GM18498 (cell line): ENCODE measurements around the gene ITGA1.
A peak's percentile ranks its signal among the peaks of the same experiment; 100 is the strongest.

Experiments
- ATAC-seq: cut with Tn5 transposase; IDR thresholded peaks from one replicate; pipeline ENCODE4 v1.9.1; 2021; ENCODE audit warnings: mild to moderate bottlenecking, moderate library complexity; ENCODE audit not compliant: unreplicated experiment

ITGA1 gene

GRCh38 chr5:52989781-52990527 lies 202.2 kb downstream of the ITGA1 start:
- ATAC-seq = peak; percentile 33

- no peak for ATAC-seq
Observed at GRCh38 chr5:52990528-52990925, 202.8 kb downstream of the ITGA1 start.

GRCh38 chr5:52993367-52993766 lies 205.7 kb downstream of the ITGA1 start:
- no peak for ATAC-seq

GRCh38 chr5:52994266-52994665 lies 206.6 kb downstream of the ITGA1 start:
- ATAC-seq = no peak

GRCh38 chr5:52995095-52995494 lies 207.4 kb downstream of the ITGA1 start:
- ATAC-seq = peak; percentile 44

GRCh38 chr5:52995914-52996313 lies 208.2 kb downstream of the ITGA1 start:
- ATAC-seq = no peak

GRCh38 chr5:52996979-52997378 lies 209.3 kb downstream of the ITGA1 start:
- no peak for ATAC-seq

- ATAC-seq = no peak
Observed at GRCh38 chr5:52997424-52997823, 209.7 kb downstream of the ITGA1 start.

- ATAC-seq = peak; percentile 68
Observed at GRCh38 chr5:52998552-52999313, 211.0 kb downstream of the ITGA1 start.

DNA sequence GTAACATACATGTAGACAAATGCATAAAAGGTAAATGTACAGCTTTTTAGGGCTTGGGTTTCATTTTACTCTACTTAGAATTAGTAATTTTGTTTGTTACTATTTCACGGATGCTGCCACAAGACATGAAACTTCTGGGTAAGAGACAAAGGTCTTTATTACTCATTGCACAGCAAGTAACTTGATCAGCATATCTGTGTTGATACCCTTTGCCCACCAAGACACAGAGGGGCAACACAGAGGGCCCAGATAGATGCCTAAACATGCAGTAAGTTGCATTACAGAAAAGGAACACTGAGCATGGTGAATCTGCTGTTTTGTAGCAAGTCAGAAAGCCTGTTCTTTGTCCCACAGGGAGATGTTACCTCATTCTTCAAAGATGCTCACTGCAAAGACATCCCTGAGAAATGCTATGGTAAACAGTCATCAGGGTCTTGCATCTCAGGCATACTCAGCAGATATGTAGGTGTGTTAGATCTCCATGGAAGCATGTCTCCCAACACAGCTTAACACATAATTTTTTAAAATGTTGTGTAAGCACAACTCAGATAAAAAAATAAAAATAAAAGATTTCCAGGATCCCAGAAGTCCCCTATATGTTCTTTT lies 211.7 kb downstream of the ITGA1 start:
- peak; percentile 34 for ATAC-seq

DNA sequence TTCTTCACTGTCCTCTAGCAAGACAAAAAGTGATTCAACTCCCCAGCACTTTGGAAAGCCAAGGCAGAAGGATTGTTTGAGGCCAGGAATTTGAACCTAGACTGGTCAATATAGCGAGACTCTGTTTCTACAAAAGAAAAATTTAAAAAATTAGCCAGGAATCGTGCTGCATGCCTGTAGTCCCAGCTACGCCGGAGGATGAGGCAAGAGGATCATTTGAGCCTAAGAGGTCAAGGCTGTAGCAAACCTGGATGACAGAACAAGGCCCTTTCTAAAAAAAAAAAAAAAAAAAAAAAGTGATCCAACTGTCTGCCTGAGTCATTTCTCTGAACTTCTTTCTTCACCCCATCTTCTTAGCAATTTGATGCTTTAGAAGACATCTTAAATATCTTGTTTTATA lies 213.8 kb downstream of the ITGA1 start:
- no peak for ATAC-seq

DNA sequence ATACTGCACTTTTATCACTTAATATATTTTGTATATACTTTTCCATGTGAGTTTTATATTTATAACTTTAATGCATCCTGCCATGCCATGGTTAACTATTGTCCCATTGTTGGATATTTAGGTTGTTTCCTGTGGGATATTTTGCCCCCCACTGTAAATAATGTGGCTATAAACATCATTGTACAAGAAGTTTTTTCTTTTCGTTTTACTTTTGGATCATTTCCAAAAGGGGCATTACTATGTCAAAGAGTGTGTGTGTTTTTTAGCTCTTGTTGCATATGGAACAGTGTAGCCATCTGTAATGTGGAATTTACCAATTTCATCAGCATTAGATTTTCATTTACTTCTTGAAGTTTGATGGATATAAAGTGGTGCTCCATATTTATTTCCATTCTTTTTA lies 214.8 kb downstream of the ITGA1 start:
- ATAC-seq = no peak

DNA sequence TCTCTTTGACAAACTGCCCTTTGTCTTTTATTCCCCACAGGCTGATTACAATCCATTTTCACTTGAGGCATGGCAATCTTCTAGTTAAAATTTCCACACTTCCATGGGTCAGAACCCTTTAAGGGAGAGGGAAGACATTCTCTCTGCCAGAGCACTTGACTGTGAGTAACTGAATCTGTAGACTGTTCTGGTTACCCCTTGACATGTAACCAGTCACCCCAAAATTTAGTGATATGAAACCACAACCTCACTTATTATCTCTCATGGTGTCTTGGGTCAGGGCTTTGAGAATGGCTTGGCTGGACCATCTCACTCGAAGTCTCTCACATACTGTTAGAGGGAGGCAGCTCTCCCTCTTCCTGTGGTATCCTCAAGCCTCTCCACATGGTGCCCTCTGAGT lies 215.4 kb downstream of the ITGA1 start:
- no peak for ATAC-seq

DNA sequence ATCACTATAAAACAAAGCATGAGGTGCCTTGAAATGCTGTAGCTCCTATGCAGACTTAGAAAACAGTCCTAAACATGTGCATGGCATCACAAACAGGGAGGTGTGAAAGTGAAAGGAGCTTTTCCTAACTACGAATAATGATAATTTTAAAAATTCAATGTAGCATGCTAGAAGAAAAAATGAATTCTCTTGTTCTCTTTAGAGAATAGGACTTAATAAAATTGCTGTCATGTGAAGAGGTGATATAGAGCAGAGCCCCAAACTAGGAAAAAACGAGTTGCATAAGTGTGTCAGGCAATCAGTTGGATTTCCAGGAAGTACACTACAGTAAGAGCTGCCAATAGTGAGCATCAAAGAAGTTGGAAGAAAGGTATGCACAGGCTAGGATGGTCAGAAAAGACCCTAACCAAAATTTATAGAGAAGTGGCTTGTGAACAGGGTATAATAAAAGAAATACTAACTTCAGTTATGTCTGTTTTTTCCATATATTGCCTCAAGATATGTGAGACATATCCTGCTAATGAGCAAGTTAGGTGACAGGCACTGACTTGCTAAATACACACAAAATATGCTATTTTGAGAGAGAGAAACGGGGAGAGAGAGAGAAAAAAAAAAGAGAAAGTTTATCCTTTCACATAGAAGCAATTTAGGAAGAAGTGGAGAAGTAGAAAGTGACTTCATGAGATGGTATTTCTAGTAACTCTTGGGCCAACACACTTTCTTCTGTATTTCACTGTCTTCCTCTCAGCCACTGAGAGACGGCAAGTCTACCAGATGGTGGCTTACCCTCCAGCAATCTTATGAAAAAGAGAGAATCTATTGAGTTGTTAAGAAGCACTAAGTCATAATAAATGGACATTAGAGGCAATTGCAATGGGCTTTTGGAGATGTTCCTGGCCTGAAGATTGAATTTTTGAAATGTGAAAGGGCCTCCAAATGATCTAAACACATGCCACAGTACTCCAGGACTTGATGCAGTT lies 219.5 kb downstream of the ITGA1 start:
- no peak for ATAC-seq

DNA sequence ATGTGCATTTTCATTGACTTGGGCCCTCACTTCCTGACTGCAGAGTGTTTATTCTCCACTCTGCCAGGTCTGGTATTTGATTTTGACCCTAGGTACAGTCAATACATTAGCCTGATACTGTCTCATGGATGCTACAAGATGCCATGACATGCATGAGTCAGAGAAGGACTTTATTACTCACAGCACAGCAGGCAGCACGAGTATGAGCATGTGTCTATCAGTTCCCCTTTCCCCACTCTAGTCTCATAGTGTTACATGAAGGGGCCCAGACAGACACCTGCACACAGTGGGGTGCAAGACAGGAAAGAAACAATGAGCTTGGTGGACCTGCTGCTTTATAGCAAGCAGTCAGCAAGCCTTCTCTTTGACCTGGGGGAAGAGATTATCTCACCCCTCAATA lies 221.0 kb downstream of the ITGA1 start:
- peak; percentile 91 for ATAC-seq
